HEK293 (cell line): ENCODE measurements around the gene KRTAP24-1.

ENCODE experiments used
- CTCF ChIA-PET: fragments of 350-600 bp; formaldehyde crosslinking; extraction: SDS; loops from one replicate; lab custom pipeline; 2021; ENCODE audit warnings: antibody characterized with exemption; lab: Yijun Ruan, JAX
- POLR2A ChIA-PET: fragments of 300-600 bp; formaldehyde crosslinking; extraction: SDS; loops from one replicate; lab custom pipeline; 2020; ENCODE audit warnings: antibody characterized with exemption, inconsistent platforms; lab: Yijun Ruan, JAX
- H3K27ac ChIP-seq: fragments of 200-500 bp; sonication (Bioruptor generic); 2 replicates; pipeline ENCODE4 v1.5.1; 2014; ENCODE audit warnings: low read depth, low read length, control low read depth, inconsistent platforms; ENCODE audit errors: extremely low read depth
- H3K36me3 ChIP-seq, 2 experiments: fragments of 200-500 bp in 1 of 2; sonication (Bioruptor generic) in 1 of 2; 1 replicate in 1 of 2; 2 replicates in 1 of 2; pipeline ENCODE4 v1.5.1; 2014 to 2017; ENCODE audit warnings: inconsistent platforms in 2 of 2, low read length in 2 of 2; ENCODE audit not compliant: control insufficient read depth in 2 of 2, insufficient read depth in 1 of 2
- H3K4me1 ChIP-seq: fragments of 200-500 bp; sonication (Bioruptor generic); 2 replicates; pipeline ENCODE4 v1.5.1; 2014; ENCODE audit warnings: mild to moderate bottlenecking, low read length, inconsistent platforms; ENCODE audit not compliant: control insufficient read depth, insufficient read depth
- H3K4me3 ChIP-seq: 2 replicates; pipeline ENCODE4 v1.5.1; 2011; ENCODE audit warnings: low read depth, mild to moderate bottlenecking, control low read depth, low read length, moderate library complexity
- H3K9me3 ChIP-seq: fragments of 200-500 bp; sonication (Bioruptor generic); 2 replicates; pipeline ENCODE4 v1.5.1; 2014; ENCODE audit warnings: low read depth, low read length, inconsistent platforms; ENCODE audit not compliant: control insufficient read depth, insufficient read depth
- AEBP2 ChIP-seq: fragments of 450-650 bp; formaldehyde crosslinking; IDR thresholded peaks from 2 replicates; pipeline ENCODE4 v1.5.1; 2016; ENCODE audit warnings: missing biosample characterization, missing genetic modification characterization, borderline replicate concordance
- ATF2 ChIP-seq: fragments of 450-650 bp; formaldehyde crosslinking; IDR thresholded peaks from 2 replicates; pipeline ENCODE4 v1.5.1; 2016; ENCODE audit warnings: missing biosample characterization, missing genetic modification characterization, low read depth
- HOXA7 ChIP-seq: sonication (generic); formaldehyde crosslinking; IDR thresholded peaks from 2 replicates; pipeline ENCODE4 v1.8.1; 2022; ENCODE audit warnings: missing genetic modification reagents, borderline replicate concordance
- KLF7 ChIP-seq: fragments of 450-650 bp; formaldehyde crosslinking; IDR thresholded peaks from 2 replicates; pipeline ENCODE4 v1.5.1; 2016; ENCODE audit warnings: missing biosample characterization, missing genetic modification characterization, borderline replicate concordance
- TSHZ1 ChIP-seq: fragments of 450-650 bp; formaldehyde crosslinking; IDR thresholded peaks from 2 replicates; pipeline ENCODE4 v1.5.1; 2016; ENCODE audit warnings: missing biosample characterization, missing genetic modification characterization, borderline replicate concordance
- WT1 ChIP-seq: fragments of 450-650 bp; formaldehyde crosslinking; IDR thresholded peaks from 2 replicates; pipeline ENCODE4 v1.5.1; 2016; ENCODE audit warnings: missing biosample characterization, missing genetic modification characterization
- ZBTB10 ChIP-seq: fragments of 450-650 bp; formaldehyde crosslinking; IDR thresholded peaks from 2 replicates; pipeline ENCODE4 v1.5.1; 2016; ENCODE audit warnings: missing biosample characterization, missing genetic modification characterization
- ZBTB7A ChIP-seq: fragments of 450-650 bp; formaldehyde crosslinking; IDR thresholded peaks from 2 replicates; pipeline ENCODE4 v1.5.1; 2016; ENCODE audit warnings: low read depth, missing biosample characterization, missing genetic modification characterization
- ZEB2 ChIP-seq: fragments of 450-650 bp; formaldehyde crosslinking; IDR thresholded peaks from 2 replicates; pipeline ENCODE4 v1.5.1; 2016; ENCODE audit warnings: missing biosample characterization, missing genetic modification characterization
- ZFP3 ChIP-seq: fragments of 450-650 bp; formaldehyde crosslinking; IDR thresholded peaks from 2 replicates; pipeline ENCODE4 v1.5.1; 2016; ENCODE audit warnings: low read depth, missing biosample characterization, missing genetic modification characterization
- ZNF146 ChIP-seq: fragments of 450-650 bp; formaldehyde crosslinking; IDR thresholded peaks from 2 replicates; pipeline ENCODE4 v1.5.1; 2016; ENCODE audit warnings: missing biosample characterization, missing genetic modification characterization
- ZNF155 ChIP-seq: fragments of 450-650 bp; formaldehyde crosslinking; IDR thresholded peaks from 2 replicates; pipeline ENCODE4 v1.5.1; 2016; ENCODE audit warnings: missing biosample characterization, missing genetic modification characterization
- ZNF2 ChIP-seq: fragments of 450-650 bp; formaldehyde crosslinking; IDR thresholded peaks from 2 replicates; pipeline ENCODE4 v1.5.1; 2016; ENCODE audit warnings: missing biosample characterization, missing genetic modification characterization
- ZNF239 ChIP-seq: fragments of 450-650 bp; formaldehyde crosslinking; IDR thresholded peaks from 2 replicates; pipeline ENCODE4 v1.5.1; 2016; ENCODE audit warnings: missing biosample characterization, missing genetic modification characterization
- ZNF549 ChIP-seq: fragments of 450-650 bp; IDR thresholded peaks from 2 replicates; pipeline ENCODE4 v1.5.1; 2018; ENCODE audit warnings: missing biosample characterization, missing genetic modification characterization, mild to moderate bottlenecking, inconsistent platforms, moderate library complexity
- ZNF704 ChIP-seq: fragments of 450-650 bp; formaldehyde crosslinking; IDR thresholded peaks from 2 replicates; pipeline ENCODE4 v1.5.1; 2016; ENCODE audit warnings: missing biosample characterization, missing genetic modification characterization
- ZSCAN23 ChIP-seq: fragments of 450-650 bp; formaldehyde crosslinking; IDR thresholded peaks from 2 replicates; pipeline ENCODE4 v1.5.1; 2016; ENCODE audit warnings: missing biosample characterization, missing genetic modification characterization

KRTAP24-1 gene

GRCh38 chr21:30240661-30241060 lies 42.1 kb downstream of the KRTAP24-1 start:
- TF ChIP-seq AEBP2 (no peak), WT1 (tag by site-specific recombination) (no peak), ZBTB7A (tag by site-specific recombination) (no peak), ZSCAN23 (no peak), ZNF146 (tag by site-specific recombination) (no peak), ZBTB10 (tag by site-specific recombination) (no peak), ZNF2 (tag by site-specific recombination) (no peak), ZFP3 (tag by site-specific recombination) (no peak), TSHZ1 (tag by site-specific recombination) (no peak), ZNF704 (no peak), ZNF155 (no peak), HOXA7 (CRISPR knock-in tag) (no peak), ZNF549 (tag by site-specific recombination) (no peak), ATF2 (tag by site-specific recombination) (no peak), ZEB2 (tag by site-specific recombination) (no peak), ZNF239 (tag by site-specific recombination) (no peak), KLF7 (no peak)
- CTCF ChIA-PET = interaction anchor here (0.6 kb wide), 2 partner anchors 24 to 663 kb away, joined by 4 read pairs; no protein-coding TSS in a partner anchor
- H3K4me3 ChIP-seq = no peak overlapping the region

More at GRCh38 chr21:30240661-30241060, 42.1 kb downstream of the KRTAP24-1 start:
- Histone ChIP-seq H3K27ac (no peak overlapping the region), H3K9me3 (no peaks in the 10 kb centered on the region), H3K36me3 (no peaks in the 10 kb centered on the region), H3K4me1 (no peaks in the 10 kb centered on the region)
- POLR2A ChIA-PET = no interaction called here
